ENCODE results near the gene TMEM238L.

The TMEM238L gene

GRCh38 chr17:10804546-10804945 is 647 bp upstream of the TMEM238L start:
- DNase-seq (ENCODE audit: low read depth) = no peak

GRCh38 chr17:10803350-10803749 is 549 bp downstream of the TMEM238L start:
- DNase-seq (ENCODE audit: low read depth) = no peak

- DNase-seq (ENCODE audit: low read depth) = no peak
These were observed 1.2 kb downstream of the TMEM238L start for GRCh38 chr17:10802496-10803284.

GRCh38 chr17:10799407-10799806 is 4.5 kb downstream of the TMEM238L start:
- no peak for DNase-seq (ENCODE audit: low read depth)

- DNase-seq (ENCODE audit: low read depth) = no peak
These were observed 5.0 kb downstream of the TMEM238L start for GRCh38 chr17:10798910-10799309.

GRCh38 chr17:10798332-10798749 is 5.6 kb downstream of the TMEM238L start:
- no peak for DNase-seq (ENCODE audit: low read depth)

GRCh38 chr17:10797476-10798328 is 6.2 kb downstream of the TMEM238L start:
- no peak for DNase-seq (ENCODE audit: low read depth)

- DNase-seq (ENCODE audit: low read depth) = no peak
These were observed 10.1 kb downstream of the TMEM238L start for GRCh38 chr17:10793816-10794215.

- no peak for DNase-seq (ENCODE audit: low read depth)
These were observed 10.6 kb downstream of the TMEM238L start for GRCh38 chr17:10793256-10793655.

- no peak for DNase-seq (ENCODE audit: low read depth)
These were observed 11.7 kb downstream of the TMEM238L start for GRCh38 chr17:10792151-10792550.

- DNase-seq (ENCODE audit: low read depth) = no peak
These were observed 13.2 kb downstream of the TMEM238L start for GRCh38 chr17:10790491-10791401.

GRCh38 chr17:10789694-10790271 is 14.1 kb downstream of the TMEM238L start:
- no peak for DNase-seq (ENCODE audit: low read depth)

GRCh38 chr17:10787306-10788045 is 16.4 kb downstream of the TMEM238L start:
- DNase-seq (ENCODE audit: low read depth) = no peak

GRCh38 chr17:10785295-10785694 is 18.6 kb downstream of the TMEM238L start:
- no peak for DNase-seq (ENCODE audit: low read depth)

- no peak for DNase-seq (ENCODE audit: low read depth)
These were observed 24.3 kb downstream of the TMEM238L start for GRCh38 chr17:10779609-10780008.

- DNase-seq (ENCODE audit: low read depth) = no peak
These were observed 26.0 kb downstream of the TMEM238L start for GRCh38 chr17:10777890-10778289.

- no peak for DNase-seq (ENCODE audit: low read depth)
These were observed 26.6 kb downstream of the TMEM238L start for GRCh38 chr17:10777131-10777807.

GRCh38 chr17:10776381-10776780 is 27.5 kb downstream of the TMEM238L start:
- no peak for DNase-seq (ENCODE audit: low read depth)

- no peak for DNase-seq (ENCODE audit: low read depth)
These were observed 28.1 kb downstream of the TMEM238L start for GRCh38 chr17:10775740-10776356.

- no peak for DNase-seq (ENCODE audit: low read depth)
These were observed 28.8 kb downstream of the TMEM238L start for GRCh38 chr17:10775058-10775457.
